Peyer's patch (tissue), 4 donors: ENCODE measurements around the gene NMB. TPM values are rescaled to one million over a fixed set of nuclear protein-coding genes. Genes with fewer than 3 reads are reported as not detected.
"Not testable (repeated sequence)": the region's sequence is repeated elsewhere in the genome, so short reads cannot be mapped to it uniquely, and the experiment has no call there.

Experiments
- DNase-seq, 3 donors: peaks; one replicate each; pipeline ENCODE4 v3.0.0-alpha.2; 2017 to 2019
- H3K27ac ChIP-seq, 4 donors: fragments of 200-600 bp; sonication (generic); one replicate each; pipeline ENCODE4 v1.5.1; 2016 to 2019
- H3K27me3 ChIP-seq, 2 donors: fragments of 200-600 bp; sonication (generic); one replicate each; pipeline ENCODE4 v1.5.1; 2019
- H3K36me3 ChIP-seq, 3 donors: fragments of 200-600 bp; sonication (generic); one replicate each; pipeline ENCODE4 v1.5.1; 2016 to 2019
- H3K4me1 ChIP-seq, 4 donors: fragments of 200-600 bp; sonication (generic); one replicate each; pipeline ENCODE4 v1.5.1; 2016 to 2019
- H3K4me3 ChIP-seq, 4 donors: fragments of 200-600 bp; sonication (generic); 1 replicate in 3 of 4; 2 replicates in 1 of 4; pipeline ENCODE4 v1.5.1; 2016 to 2019; ENCODE audit warnings: mild to moderate bottlenecking in 1 of 4
- H3K9me3 ChIP-seq, 4 donors: fragments of 200-600 bp; sonication (generic); one replicate each; pipeline ENCODE4 v1.5.1; 2016 to 2019; ENCODE audit warnings: mild to moderate bottlenecking in 1 of 4
- POLR2A ChIP-seq, 2 donors: fragments of 450-650 bp; IDR thresholded peaks; one replicate each; pipeline ENCODE4 v1.5.1; 2017; ENCODE audit warnings: antibody characterized with exemption in 2 of 2, mild to moderate bottlenecking in 2 of 2, moderate library complexity in 2 of 2
- total RNA-seq, 4 donors: library from RNA; depleted of rRNA; stranded (reverse); fragments of >200 nt; gene quantifications; one replicate each; pipeline ENCODE4 v1.1.0, GENCODE V29; 2016
- TF ChIP-seq, protein P1 (sequence below), 6 experiments: fragments of 450-650 bp in 4 of 6; fragments of 200-600 bp in 2 of 6; sonication (generic) in 1 of 6; IDR thresholded peaks; one replicate each; pipeline ENCODE4 v1.5.1; 2017 to 2019; ENCODE audit warnings: antibody characterized with exemption in 6 of 6, mild to moderate bottlenecking in 3 of 6, moderate library complexity in 1 of 6

Gene NMB
- total RNA-seq, 4 donors from 2014 or later = 1.6 to 2.8 (median 2.7) TPM; not detected in 1

DNA sequence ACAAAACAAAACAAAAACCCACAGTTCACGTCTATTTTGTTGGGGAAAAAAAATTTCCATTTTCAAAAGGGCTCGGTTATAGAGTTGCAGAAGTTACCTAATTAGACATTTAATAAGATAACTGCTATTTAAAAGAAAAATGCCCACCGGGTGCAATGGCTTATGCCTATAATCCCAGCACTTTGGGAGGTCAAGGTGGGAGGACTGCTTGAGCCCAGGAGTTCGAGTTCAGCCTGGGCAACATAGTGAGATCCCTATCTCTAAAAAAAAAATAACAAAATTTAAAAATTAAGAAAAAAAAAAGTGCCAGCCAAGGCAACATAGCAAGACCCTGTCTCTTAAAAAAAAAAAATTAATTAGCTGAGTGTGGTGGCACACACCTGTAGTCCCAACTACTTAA is 38.8 kb upstream of the NMB start:
- Histone ChIP-seq H3K27ac (no peak overlapping the region), H3K36me3 (no peaks in the 10 kb centered on the region), H3K4me1 (peaks cover 0 to 6% (median 0%) of the 10 kb centered on the region in 4 donors), H3K27me3 (no peaks in the 10 kb centered on the region), H3K9me3 (no peaks in the 10 kb centered on the region), H3K4me3 (no peak overlapping the region)
- DNase-seq = no peak
- TF ChIP-seq, protein P1, sequence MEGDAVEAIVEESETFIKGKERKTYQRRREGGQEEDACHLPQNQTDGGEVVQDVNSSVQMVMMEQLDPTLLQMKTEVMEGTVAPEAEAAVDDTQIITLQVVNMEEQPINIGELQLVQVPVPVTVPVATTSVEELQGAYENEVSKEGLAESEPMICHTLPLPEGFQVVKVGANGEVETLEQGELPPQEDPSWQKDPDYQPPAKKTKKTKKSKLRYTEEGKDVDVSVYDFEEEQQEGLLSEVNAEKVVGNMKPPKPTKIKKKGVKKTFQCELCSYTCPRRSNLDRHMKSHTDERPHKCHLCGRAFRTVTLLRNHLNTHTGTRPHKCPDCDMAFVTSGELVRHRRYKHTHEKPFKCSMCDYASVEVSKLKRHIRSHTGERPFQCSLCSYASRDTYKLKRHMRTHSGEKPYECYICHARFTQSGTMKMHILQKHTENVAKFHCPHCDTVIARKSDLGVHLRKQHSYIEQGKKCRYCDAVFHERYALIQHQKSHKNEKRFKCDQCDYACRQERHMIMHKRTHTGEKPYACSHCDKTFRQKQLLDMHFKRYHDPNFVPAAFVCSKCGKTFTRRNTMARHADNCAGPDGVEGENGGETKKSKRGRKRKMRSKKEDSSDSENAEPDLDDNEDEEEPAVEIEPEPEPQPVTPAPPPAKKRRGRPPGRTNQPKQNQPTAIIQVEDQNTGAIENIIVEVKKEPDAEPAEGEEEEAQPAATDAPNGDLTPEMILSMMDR (IDR thresholded peaks at IDR 0.05) = no peak
- TF ChIP-seq POLR2A (IDR thresholded peaks at IDR 0.05) = no peak

DNA sequence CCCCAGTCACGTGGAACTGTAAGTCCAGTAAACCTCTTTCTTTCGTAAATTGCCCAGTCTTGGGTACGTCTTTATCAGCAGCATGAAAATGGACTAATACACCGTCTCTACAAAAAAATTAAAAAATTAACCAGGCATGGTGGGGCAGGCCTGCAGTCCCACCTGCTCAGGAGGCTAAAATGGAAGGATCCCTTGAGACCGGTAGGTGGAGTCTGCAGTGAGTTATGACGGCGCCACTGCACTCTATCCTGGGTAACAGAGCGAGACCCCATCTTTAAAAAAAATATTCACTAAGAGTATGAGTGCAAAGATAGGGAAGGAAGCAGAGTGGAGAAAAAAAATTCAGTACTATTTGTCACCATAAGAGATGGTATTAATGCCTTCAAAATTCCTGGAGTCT is 32.3 kb upstream of the NMB start:
- H3K27ac ChIP-seq = no peak overlapping the region
- H3K4me1 ChIP-seq = no peaks in the 10 kb centered on the region
- peaks cover 0 to 55% (median 0%) of the 10 kb centered on the region in 3 donors for H3K36me3 ChIP-seq
- no peak overlapping the region for H3K4me3 ChIP-seq
- TF ChIP-seq, protein P1 (IDR thresholded peaks at IDR 0.05) = no peak
- TF ChIP-seq POLR2A (IDR thresholded peaks at IDR 0.05) = no peak
- no peak for DNase-seq
- no peaks in the 10 kb centered on the region for H3K9me3 ChIP-seq
- H3K27me3 ChIP-seq = no peaks in the 10 kb centered on the region

DNA sequence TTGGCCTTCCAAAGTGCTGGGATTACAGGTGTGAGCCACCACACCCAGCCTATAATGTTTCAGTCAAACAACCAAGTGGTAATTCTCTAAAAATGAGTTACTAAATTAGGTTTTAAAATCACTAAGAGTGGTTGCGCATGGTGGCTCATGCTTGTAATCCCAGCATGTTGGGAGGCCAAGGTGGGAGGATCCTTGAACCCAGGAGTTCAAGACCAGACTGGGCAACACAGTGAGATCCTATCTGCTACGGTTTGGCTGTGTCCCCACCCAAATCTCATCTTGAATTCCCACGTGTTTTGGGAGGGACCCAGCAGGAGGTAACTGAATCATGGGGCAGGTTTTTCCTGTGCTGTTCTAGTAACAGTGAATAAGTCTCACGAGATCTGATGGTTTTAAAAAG is 31.9 kb upstream of the NMB start:
- H3K36me3 ChIP-seq = peaks cover 0 to 56% (median 0%) of the 10 kb centered on the region in 3 donors
- no peak for DNase-seq
- no peak overlapping the region for H3K27ac ChIP-seq
- no peaks in the 10 kb centered on the region for H3K27me3 ChIP-seq
- no peaks in the 10 kb centered on the region for H3K9me3 ChIP-seq
- H3K4me1 ChIP-seq = no peaks in the 10 kb centered on the region
- H3K4me3 ChIP-seq = no peak overlapping the region
- TF ChIP-seq, protein P1 (IDR thresholded peaks at IDR 0.05) = no peak
- TF ChIP-seq POLR2A (IDR thresholded peaks at IDR 0.05) = no peak

DNA sequence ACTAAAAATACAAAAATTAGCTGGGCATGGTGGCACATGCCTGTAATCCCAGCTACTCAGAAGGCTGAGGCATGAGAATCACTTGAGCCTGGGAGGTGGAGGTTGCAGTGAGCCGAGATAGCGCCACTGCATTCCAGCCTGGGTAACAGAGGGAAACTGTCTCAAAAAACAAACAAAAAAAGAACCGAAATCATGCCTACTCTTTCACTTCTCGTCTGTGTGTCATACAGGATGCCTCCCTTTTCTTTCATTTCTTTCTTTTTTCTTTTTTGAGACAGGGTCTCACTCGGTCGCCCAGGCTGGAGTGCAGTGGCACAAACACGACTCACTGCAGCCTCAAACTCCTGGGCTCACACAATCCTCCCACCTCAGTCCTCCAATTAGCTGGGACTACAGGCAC is 28.4 kb upstream of the NMB start:
- not testable (repeated sequence) for H3K27ac ChIP-seq

DNA sequence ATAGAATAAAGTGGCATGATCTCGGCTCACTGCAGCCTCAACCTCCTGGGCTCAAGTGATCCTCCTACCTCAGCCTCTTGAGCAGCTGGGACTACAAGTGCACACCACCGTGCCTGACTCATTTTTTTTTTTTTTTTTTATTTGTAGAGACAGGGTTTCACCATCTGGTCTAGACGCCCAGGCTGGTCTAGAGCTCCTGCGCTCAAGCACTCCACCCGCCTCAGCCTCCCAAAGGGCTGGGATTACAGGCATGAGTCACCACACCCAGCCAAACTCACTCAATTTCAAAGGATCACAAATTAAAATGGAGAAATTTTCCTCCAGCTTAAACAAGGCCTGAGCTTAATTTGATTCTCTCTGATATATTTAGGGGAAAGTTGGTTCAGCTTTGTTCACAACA is 27.3 kb upstream of the NMB start:
- H3K27me3 ChIP-seq = no peaks in the 10 kb centered on the region
- TF ChIP-seq, protein P1 (IDR thresholded peaks at IDR 0.05) = no peak
- no peak for TF ChIP-seq POLR2A (IDR thresholded peaks at IDR 0.05)
- no peak overlapping the region for H3K4me3 ChIP-seq
- H3K27ac ChIP-seq = no peak overlapping the region
- H3K36me3 ChIP-seq = peaks cover 0 to 64% (median 0%) of the 10 kb centered on the region in 3 donors
- DNase-seq = no peak
- H3K4me1 ChIP-seq = no peaks in the 10 kb centered on the region
- H3K9me3 ChIP-seq = no peaks in the 10 kb centered on the region

More for the DNA sequence above, 28.4 kb upstream of the NMB start:
- H3K4me3 ChIP-seq, H3K4me1 ChIP-seq, H3K9me3 ChIP-seq, H3K27me3 ChIP-seq, DNase-seq: not testable (repeated sequence)
- peaks cover 0 to 67% (median 0%) of the 10 kb centered on the region in 3 donors for H3K36me3 ChIP-seq

DNA sequence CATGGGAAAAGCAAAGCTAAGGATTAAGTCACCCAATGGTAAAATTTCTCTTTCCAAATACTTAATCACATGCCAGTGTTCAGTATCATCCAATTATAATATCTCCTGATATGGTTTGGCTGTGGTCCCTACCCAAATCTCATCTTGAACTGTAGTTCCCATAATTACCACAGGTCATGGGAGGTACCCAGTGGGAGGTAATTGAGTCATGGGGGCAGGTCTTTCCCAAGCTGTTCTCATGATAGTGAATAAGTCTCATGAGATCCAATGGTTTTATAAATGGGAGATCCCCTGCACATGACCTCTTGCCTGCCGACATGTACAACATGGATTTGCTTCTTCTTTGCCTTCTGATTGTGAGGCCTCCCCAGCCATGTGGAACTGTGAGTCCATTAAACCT is 26.1 kb upstream of the NMB start:
- Histone ChIP-seq H3K27me3 (no peaks in the 10 kb centered on the region), H3K4me1 (no peaks in the 10 kb centered on the region), H3K4me3 (no peak overlapping the region), H3K9me3 (no peaks in the 10 kb centered on the region), H3K27ac (no peak overlapping the region), H3K36me3 (peaks cover 0 to 61% (median 0%) of the 10 kb centered on the region in 3 donors)
- no peak for TF ChIP-seq POLR2A (IDR thresholded peaks at IDR 0.05)
- TF ChIP-seq, protein P1 (IDR thresholded peaks at IDR 0.05) = no peak
- no peak for DNase-seq
